IPS-11a (cell line): ENCODE data around the gene PHKG1.
"Not testable (repeated sequence)": the region's sequence is repeated elsewhere in the genome, so short reads cannot be mapped to it uniquely, and the experiment has no call there.

ENCODE experiments used
- H3K4me3 ChIP-seq: one replicate; pipeline ENCODE4 v1.5.1; 2013; ENCODE audit warnings: low read depth, low read length, control low read depth

Gene PHKG1

GRCh38 chr7:56083150-56083785, 9.5 kb downstream of the PHKG1 start:
- H3K4me3 ChIP-seq: no peak overlapping the region

DNA sequence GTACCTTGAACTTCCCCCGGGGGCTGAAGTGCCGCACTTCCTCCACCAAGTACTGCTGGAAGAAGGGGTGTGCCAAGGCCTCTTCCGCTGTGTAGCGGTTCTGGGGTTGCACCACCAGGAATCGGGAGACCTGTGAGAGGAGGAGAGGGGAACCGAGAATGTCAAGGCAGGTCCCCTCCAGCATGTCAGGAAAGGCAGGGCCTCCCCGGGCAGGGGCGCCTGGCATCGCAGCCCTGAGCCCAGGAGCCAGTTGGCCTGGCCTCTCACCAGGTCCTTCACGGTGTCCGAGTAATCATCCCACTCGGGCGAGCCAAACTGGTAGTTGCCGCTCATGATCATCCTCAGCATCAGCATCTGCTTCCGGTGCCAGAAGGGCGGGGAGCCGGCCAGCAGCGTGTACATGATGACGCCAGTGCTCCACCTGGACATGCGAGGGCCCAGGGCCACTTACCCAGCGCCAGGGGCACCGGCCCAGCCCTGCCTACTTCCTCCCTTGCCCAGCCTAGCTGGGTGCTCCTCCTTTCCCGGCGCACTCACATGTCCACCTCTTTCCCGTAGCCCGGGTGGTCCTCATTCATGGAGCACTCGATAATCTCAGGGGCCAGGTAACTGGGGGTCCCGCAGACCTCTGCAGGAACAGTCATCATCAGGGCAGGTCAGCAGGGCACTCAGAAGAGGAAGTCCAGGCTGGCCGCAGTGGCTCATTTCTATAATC, 11.0 kb downstream of the PHKG1 start:
- H3K4me3 ChIP-seq: no peak overlapping the region

DNA sequence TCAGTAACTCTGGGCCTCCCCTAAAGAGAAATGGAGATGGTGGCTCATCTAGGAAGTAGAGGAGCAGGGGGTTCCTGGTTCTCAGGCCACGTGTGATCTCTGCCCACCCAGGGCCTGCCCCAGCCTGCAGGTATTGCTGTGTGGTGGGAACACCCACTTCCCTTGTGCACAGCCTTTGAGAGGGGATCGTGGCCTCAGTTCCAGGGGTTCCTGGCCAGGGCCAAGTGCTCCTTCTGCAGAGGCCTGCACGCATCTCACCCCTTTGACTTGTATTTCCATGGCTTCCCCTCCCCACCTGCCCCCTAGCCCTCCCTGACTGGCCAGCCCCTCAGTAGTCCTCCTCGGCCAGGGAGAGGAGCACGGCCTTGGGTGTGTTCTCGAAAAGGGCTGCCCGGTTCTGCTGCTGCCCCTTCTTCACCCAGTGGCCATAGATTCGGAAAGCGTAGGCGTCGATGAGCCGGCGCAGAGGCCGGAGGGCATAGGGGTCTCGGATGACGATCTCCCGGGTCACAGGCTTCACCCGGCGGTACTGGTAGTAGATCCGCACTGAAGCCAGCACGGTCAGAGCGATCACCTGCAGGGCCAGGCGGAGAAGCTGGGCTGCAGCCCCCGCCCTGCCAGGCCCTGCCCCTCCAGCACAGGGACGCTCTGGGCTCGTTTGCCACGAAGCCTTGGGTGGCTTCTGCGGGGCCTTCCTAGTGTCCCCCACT, 11.9 kb downstream of the PHKG1 start:
- not testable (repeated sequence) for H3K4me3 ChIP-seq

GRCh38 chr7:56079450-56080185, 13.1 kb downstream of the PHKG1 start:
- H3K4me3 ChIP-seq: no peak overlapping the region

- H3K4me3 ChIP-seq: no peak overlapping the region
Measured at GRCh38 chr7:56078196-56078595, 14.6 kb downstream of the PHKG1 start.

DNA sequence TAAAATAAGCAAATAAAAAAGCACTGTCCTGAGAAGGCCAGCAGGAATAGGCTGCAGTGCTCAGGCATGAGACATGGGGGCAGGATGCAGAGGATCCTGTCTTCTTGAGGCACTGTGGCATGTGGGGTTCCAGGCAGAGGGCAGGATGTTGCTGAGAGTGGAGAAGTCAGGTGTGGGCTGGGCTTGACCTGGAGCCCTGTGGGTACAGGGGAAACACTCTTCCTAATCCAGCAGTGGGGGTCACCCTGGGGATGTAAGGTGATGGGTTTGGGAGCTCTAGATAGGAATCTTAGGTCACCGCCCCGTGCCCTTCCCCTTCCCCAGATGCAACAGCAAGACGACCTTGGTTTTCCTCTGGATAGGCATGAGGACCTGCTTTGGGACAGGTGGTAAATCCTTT, 15.1 kb downstream of the PHKG1 start:
- H3K4me3 ChIP-seq: no peak overlapping the region

DNA sequence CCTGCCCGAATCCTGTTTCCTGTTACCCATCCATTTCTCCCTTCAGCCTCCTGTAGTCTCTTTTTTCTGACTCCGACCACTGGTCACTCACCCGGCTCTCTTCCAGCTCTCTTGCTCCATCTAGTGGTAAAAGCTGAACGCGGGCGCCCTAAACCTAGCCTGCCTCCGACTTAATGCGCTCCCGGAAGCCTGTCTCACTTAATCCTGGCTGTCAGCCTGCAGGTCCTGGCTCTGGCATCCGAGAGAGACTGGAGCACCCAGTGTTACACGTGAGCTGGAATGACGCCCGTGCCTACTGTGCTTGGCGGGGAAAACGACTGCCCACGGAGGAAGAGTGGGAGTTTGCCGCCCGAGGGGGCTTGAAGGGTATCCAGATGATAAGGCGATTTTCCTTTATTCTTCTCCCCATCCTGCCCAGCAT, 18.4 kb downstream of the PHKG1 start:
- no peak overlapping the region for H3K4me3 ChIP-seq

- H3K4me3 ChIP-seq: not testable (repeated sequence)
Measured at GRCh38 chr7:56066376-56066775, 26.4 kb downstream of the PHKG1 start.

DNA sequence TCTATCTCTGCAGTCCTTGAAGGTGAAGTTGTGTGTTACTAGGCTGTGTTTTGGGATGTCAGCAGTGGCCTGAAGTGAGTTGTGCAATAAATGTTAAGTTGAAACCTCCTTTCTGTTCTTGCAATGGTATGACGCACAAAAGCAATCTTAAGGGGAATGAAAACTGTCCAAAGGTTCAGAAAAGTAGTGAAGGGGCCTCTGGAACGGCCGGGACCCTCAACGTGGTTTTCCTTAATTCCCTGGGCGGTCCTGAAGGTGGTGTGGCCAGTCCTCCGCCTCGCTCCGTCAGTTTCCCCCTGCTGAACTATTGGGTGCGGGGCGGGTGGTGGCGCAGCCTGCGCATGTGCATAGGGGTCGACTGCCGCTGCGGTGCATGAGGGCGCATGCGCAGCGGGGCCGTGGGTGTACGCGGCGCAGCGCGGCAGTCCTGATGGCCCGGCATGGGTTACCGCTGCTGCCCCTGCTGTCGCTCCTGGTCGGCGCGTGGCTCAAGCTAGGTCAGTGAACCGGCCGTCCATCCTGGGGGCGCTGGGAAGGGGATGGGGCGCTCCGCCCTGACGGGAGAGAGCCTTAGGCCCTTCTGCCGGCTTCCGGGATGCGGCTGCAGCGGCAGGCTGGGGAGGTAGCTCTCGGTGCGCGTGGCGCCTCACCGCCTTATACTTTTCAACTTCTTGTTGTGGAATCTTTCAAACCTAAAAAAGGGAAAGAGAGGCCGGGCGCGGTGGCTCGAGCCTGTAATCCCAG, 28.7 kb downstream of the PHKG1 start, which contains the start of gene SUMF2:
TSS of gene SUMF2 (plus strand) at position 405 of the 744 bp plus-strand sequence. CDS start at position 431, 26 bp downstream.
- H3K4me3 ChIP-seq: peak within 1 kb of the TSS; percentile 70

DNA sequence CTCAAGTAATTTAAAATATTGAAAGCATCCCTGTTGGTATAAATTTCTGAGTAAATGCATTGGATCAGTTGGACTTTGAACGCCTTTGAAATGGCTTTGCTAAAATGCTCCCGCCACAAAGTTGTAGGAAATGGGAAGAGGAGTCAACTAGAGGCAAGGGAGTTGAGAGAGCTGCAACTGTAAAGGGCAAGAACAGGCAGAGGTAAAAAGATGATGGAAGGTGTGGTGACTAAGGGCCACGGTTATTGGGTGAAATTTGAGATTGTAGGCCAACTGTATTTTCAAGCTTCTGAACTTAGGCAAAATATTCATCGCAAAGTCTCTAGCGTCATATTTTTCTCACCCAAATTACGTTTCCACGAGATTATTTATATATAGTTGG, 29.3 kb downstream of the PHKG1 start:
- no peak overlapping the region for H3K4me3 ChIP-seq

DNA sequence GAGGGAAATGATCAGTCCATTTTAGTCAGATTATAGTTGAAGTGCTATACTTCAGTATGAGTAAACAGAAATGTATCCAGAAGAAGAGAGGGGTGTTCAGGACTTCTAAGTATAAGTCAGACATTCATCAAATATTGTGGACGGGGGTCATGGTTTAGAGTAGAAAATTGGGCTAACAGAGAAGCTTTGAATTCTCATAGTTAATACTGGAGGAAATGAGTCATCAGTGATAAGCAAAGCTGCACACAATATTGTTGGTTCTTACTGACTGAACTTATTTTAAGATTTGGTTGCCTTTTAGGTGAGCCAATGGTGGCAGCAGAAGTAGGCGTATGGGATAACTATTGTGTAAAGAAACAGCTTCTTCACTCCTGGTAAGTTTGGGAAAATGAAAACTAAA, 30.4 kb downstream of the PHKG1 start:
- no peak overlapping the region for H3K4me3 ChIP-seq

- H3K4me3 ChIP-seq: no peak overlapping the region
Measured at GRCh38 chr7:56053993-56054392, 38.8 kb downstream of the PHKG1 start.

DNA sequence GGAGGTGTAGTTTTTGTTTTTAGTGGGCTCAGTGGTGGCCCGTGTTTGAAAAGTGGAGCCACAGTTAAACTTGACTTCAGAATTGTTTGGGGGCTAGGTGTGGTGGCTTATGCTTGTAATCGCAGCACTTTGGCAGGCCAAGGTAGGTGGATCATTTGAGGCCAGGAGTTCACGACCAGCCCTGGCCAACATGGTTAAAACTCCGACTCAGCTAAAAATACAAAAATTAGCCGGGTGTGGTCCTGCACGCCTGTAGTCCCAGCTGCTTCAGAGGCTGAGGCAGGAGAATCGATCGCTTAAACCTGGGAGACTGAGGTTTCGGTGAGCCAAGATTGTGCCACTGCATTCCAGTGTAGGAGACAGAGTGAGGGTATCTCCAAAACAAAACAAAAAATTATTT, 39.4 kb downstream of the PHKG1 start:
- no peak overlapping the region for H3K4me3 ChIP-seq

- peak within 1 kb of the TSS; percentile 94 for H3K4me3 ChIP-seq
Measured at GRCh38 chr7:56051339-56052191, 41.2 kb downstream of the PHKG1 start, which contains the start of the genes CCT6A and PSPH. Gene CCT6A, plus strand, starts transcription at chr7:56051765. Its CDS starts 84 bp downstream, at chr7:56051849. Gene PSPH, minus strand, starts transcription at chr7:56051444. Its CDS starts 30,232 bp downstream, at chr7:56021212.

DNA sequence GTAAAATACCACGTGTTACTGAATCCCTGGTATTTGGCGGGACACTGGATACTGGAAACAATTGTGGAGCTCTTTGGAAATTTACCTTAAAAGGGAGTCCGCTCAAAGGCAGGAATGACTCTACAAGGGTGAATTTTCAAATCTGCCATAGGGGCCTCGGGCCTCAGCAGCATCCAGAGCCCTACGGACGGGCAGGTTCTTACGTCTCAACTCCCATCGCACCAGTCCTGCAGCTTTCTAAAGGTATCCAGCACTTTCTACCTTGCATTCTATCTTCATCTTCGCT, 41.8 kb downstream of the PHKG1 start:
- H3K4me3 ChIP-seq: peak overlapping the region; percentile 54

DNA sequence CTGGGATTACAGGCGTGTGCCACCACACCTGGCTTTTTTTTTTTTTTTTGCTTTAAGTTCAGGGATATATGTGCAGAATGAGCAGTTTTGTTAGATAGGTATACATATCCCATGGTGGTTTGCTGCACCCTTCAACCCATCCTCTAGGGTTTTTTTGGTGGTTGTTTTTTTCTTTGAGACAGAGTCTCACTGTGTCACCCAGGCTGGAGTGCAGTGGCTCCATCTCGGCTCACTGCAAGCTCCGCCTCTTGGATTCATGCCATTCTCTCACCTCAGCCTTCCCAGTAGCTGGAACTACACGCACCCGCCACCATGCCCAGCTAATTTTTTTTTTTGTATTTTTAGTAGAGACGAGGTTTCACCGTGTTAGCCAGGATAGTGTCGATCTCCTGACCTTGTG, 44.0 kb downstream of the PHKG1 start:
- not testable (repeated sequence) for H3K4me3 ChIP-seq

- no peak overlapping the region for H3K4me3 ChIP-seq
Measured at GRCh38 chr7:56048245-56048644, 44.5 kb downstream of the PHKG1 start.

- not testable (repeated sequence) for H3K4me3 ChIP-seq
Measured at GRCh38 chr7:56047446-56048116, 45.2 kb downstream of the PHKG1 start.
